GM19455 (cell line): ENCODE measurements around the gene AEBP2.

Experiments
- ATAC-seq: cut with Tn5 transposase; IDR thresholded peaks from one replicate; pipeline ENCODE4 v1.9.1; 2021; ENCODE audit not compliant: unreplicated experiment

Gene AEBP2

GRCh38 chr12:19499030-19499429 lies 59.7 kb downstream of the AEBP2 start:
- no peak for ATAC-seq

GRCh38 chr12:19506497-19506896 lies 67.2 kb downstream of the AEBP2 start:
- no peak for ATAC-seq

- no peak for ATAC-seq
Observed at GRCh38 chr12:19507823-19508222, 68.5 kb downstream of the AEBP2 start.

GRCh38 chr12:19510461-19510860 lies 71.2 kb downstream of the AEBP2 start:
- no peak for ATAC-seq

- ATAC-seq, result no peak
Observed at GRCh38 chr12:19515179-19515578, 75.9 kb downstream of the AEBP2 start.

- ATAC-seq, result no peak
Observed at GRCh38 chr12:19517583-19517982, 78.3 kb downstream of the AEBP2 start.

GRCh38 chr12:19518209-19518608 lies 78.9 kb downstream of the AEBP2 start:
- no peak for ATAC-seq

GRCh38 chr12:19520646-19521415 lies 81.5 kb downstream of the AEBP2 start:
- ATAC-seq, result no peak

GRCh38 chr12:19525274-19525673 lies 86.0 kb downstream of the AEBP2 start:
- ATAC-seq, result no peak

GRCh38 chr12:19527866-19528265 lies 88.6 kb downstream of the AEBP2 start:
- ATAC-seq, result no peak

- ATAC-seq, result no peak
Observed at GRCh38 chr12:19528750-19529149, 89.5 kb downstream of the AEBP2 start.

- ATAC-seq, result no peak
Observed at GRCh38 chr12:19529951-19530636, 90.8 kb downstream of the AEBP2 start.

- ATAC-seq, result no peak
Observed at GRCh38 chr12:19530637-19531023, 91.3 kb downstream of the AEBP2 start.

- no peak for ATAC-seq
Observed at GRCh38 chr12:19533567-19533966, 94.3 kb downstream of the AEBP2 start.

GRCh38 chr12:19539071-19539470 lies 99.8 kb downstream of the AEBP2 start:
- ATAC-seq, result no peak

- ATAC-seq, result no peak
Observed at GRCh38 chr12:19539836-19540235, 100.5 kb downstream of the AEBP2 start.

- ATAC-seq, result no peak
Observed at GRCh38 chr12:19542606-19543005, 103.3 kb downstream of the AEBP2 start.

- ATAC-seq, result no peak
Observed at GRCh38 chr12:19544353-19544752, 105.1 kb downstream of the AEBP2 start.

- ATAC-seq, result no peak
Observed at GRCh38 chr12:19545301-19545700, 106.0 kb downstream of the AEBP2 start.

- ATAC-seq, result no peak
Observed at GRCh38 chr12:19546027-19546426, 106.7 kb downstream of the AEBP2 start.

GRCh38 chr12:19546611-19547162 lies 107.4 kb downstream of the AEBP2 start:
- ATAC-seq, result no peak

GRCh38 chr12:19547271-19547671 lies 108.0 kb downstream of the AEBP2 start:
- ATAC-seq, result no peak
